HEK293T (cell line): ENCODE data around the gene EVC2.

Experiments
- ARNT ChIP-seq: fragments of 450-650 bp; IDR thresholded peaks from 2 replicates; pipeline ENCODE4 v1.6.1; 2017; ENCODE audit warnings: mild to moderate bottlenecking
- FOXA1 ChIP-seq: fragments of 450-650 bp; IDR thresholded peaks from 2 replicates; pipeline ENCODE4 v1.6.1; 2016; ENCODE audit warnings: mild to moderate bottlenecking
- NFRKB ChIP-seq: fragments of 450-650 bp; IDR thresholded peaks from 2 replicates; pipeline ENCODE4 v1.6.1; 2016; ENCODE audit warnings: mild to moderate bottlenecking, moderate library complexity
- SP1 ChIP-seq: fragments of 450-650 bp; IDR thresholded peaks from 2 replicates; pipeline ENCODE4 v1.6.1; 2017

DNA sequence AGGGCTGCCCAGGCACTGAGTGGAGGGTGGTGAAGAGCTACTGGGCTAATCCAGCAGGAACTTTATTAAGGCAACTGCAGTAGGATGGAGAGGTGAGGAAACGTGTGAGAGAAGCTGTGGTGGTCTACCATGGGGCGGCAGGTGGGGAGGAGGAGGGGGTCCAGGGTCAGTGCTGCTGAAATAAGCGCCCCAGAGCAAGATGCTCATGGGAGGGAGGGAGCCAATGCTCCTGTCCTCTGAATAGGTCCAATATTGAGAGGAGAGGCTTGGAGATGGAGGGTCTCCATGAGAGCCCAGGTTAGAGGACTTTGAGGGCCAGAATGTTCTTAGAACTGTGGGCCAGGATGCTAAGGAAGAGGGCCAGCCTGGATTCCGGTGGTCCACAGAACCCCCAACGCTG lies 37.9 kb upstream of the EVC2 start:
- TF ChIP-seq FOXA1 (no peak), ARNT (no peak), NFRKB (no peak), SP1 (no peak)
